SKM-1 (cell line): ENCODE measurements around the gene CDH10.

Experiments used
- DNase-seq: peaks from one replicate; lab custom pipeline; 2025; ENCODE audit not compliant: unreplicated experiment; lab: John Stamatoyannopoulos, UW

The CDH10 gene

DNA sequence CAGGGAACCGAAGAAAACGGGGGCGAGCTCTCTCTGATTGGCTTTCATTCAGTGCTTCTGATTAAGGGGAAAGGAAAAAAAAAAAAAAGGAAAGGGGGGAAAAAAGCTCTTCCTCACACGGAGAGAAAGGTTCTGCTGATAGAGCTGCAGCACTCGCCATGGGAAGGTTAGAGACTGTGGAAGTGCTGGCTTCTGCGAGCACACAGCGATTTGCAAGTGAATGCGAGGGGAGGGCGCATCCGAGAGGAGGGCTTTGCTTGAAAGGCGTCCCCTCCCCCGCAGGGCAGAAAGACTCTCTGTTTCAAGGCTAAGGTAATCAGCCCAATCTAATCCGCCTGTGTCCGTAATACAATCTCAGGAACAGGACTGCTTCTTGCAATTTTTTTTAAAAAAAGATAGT lies at the start of gene CDH10:
Gene CDH10, minus strand, starts transcription at position 218 of the 400 bp plus-strand sequence. CDS start 51,488 bp downstream, outside the sequence.
- no peak for DNase-seq

DNA sequence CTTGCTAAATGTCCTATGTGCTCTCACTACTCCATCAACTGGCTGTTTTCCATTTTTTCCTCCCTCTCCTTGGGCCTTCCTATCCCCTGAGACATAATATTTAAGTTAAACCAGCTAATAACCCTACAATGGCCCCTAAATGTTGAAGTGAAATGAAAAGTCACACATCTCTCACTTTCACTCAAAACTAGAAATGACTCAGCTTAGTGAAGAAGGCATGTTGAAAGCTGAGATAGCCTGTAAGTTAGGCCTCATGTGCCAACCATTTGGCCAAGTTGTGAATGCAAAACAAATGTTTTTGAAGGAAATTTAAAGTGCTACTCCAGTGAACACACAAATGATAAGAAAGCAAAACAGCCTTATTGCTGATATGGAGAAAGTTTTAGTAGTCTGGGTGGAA lies 48.8 kb upstream of the CDH10 start:
- no peak for DNase-seq

DNA sequence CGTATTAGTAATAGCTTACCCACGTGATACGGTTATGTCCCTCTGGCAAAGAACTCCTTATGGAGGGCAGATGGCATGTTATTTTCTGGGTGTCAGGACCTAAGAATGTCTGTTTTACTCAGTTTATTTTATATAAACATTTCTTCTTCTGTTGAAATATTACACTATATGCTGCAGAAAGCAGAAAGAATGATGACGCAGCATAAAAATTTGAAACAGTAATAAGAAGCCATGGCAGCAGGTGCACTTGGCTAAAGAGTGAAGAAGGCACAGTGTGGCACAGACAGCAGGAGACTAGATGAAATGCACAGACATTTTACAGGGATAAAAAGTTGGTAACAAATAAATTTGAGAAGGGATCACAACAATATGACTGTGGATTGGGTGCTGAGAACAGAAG lies 46.3 kb upstream of the CDH10 start:
- DNase-seq: no peak

DNA sequence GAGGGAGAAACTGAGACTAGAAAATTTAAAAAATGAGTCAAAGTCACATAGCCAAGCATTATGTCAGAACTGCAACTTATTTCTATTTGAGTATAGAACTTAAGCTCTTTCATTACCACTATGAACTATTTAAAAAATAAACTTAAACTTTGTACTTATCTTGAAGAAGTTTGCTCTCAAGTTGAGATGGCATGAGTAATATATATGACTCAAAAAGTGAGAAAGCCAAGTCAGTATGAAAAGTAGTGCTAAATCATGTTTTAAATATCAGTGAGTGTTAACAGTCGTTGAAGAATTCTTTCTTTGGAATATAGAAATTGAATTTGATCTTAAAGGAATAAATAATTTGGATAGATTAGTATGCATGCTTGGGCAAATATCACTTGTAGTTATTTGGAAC lies 36.3 kb upstream of the CDH10 start:
- DNase-seq: no peak

DNA sequence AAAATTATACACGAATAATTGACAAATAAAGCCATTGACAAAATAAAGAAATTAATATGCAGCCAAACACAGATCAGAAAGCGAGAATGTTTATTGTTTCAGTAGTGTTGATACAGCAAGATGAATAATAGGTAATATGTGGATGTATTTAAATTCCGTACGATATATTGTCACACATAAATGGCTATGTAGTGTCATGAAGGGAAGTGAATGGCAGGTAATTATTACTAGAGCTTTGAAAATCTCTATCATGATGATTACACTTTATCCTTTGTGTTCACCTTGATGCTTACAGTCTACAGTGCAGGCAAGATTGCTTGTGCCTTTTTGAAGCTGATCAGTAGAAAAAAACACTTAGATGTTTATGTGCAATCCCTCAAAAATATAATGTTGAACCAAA lies 23.3 kb upstream of the CDH10 start:
- DNase-seq: no peak

DNA sequence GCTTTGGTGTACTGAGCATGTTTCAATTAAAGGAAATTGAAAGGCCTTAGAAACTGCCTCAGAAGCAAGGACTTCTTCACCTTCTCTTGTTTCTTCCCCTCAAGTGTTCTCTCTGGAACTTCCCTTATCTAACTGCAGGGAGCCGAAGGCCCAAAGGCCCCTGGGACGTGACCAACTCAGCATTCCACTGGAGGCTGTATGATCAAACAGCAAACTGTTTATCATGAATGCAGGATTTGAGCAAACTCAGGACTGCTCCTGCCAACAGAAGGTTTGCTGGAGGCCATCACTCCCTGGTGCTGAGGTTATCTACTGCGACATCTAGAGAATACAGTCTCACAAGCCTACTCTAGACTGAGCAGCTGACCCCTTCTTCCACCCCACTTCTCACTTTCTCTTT lies 4.8 kb upstream of the CDH10 start:
- DNase-seq: no peak

GRCh38 chr5:24646915-24647314 lies 2.1 kb upstream of the CDH10 start:
- no peak for DNase-seq

DNA sequence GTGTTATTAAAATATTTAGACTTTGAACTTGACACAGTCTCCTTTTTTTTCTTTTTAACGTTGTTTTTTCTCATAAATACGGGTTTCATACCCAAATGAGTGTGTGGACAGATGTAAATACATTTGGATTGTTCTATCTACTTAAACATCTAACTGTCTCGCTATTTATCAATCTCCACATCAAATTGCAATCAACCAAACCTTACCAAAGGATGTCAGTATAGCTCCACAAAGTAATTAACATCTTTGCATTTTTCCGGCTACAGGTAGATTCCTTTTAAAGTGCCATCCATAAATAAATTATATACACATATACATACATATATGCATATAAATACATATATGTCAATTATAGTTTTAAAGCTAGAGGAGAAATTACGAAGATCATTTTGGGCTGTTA lies 705 bp upstream of the CDH10 start:
- no peak for DNase-seq

- no peak for DNase-seq
These were observed 898 bp downstream of the CDH10 start for GRCh38 chr5:24643880-24644279.

DNA sequence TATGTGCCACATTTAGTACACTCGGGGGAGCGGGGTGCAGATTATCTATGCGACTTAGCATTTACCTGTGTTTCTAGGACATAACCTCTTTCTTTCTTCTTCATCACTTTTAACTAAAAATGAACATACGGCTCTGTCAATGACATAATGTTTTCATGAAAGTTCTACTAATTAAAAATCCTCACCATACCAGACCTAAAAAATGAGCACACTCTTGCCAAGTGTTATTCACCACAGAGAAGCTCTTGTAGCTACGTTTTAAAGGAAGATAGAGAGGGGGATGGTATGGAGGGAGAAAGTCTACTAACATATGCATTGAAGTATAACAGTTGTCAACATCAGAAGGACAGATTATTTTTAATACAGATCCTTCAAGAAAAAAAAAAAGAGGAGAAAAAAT lies 1.6 kb downstream of the CDH10 start:
- DNase-seq: no peak

DNA sequence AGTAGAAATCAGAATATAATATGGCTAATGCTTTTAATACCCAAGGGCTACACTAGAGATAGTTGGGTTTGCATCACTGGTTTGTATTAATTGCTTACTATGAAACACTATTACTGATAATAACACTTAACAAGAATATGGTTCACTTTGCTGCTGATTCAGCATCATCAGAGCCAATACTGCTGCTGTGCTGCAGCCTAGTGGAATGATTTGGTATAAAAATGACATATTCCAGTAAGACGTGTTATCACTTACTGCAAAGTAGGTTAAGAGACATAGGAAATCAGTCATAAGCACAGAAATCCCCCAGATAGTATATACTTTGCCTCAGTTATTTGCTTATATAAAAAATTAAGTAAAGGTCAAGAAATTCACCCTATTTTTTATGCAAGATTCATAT lies 2.8 kb downstream of the CDH10 start:
- DNase-seq: no peak

DNA sequence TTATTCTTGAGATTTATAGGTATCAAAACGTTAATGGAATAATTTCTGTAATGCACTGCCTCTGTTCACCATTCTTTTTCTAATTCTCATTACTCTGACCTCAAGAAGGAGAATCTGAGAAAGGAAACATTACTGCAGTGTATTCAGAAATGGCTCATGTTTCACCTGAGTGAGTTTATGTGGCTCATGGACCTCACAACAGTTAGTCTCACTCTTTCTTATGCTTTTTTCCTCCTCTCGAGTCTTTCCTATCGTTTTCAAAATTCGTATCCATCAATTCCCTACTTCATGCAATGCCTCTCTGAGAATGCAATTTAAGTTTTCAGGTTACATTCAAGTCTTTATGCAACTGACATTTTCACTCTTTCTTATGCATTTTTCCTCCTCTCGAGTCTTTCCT lies 9.6 kb downstream of the CDH10 start:
- DNase-seq: no peak

- no peak for DNase-seq
These were observed 11.0 kb downstream of the CDH10 start for GRCh38 chr5:24633715-24634325.

DNA sequence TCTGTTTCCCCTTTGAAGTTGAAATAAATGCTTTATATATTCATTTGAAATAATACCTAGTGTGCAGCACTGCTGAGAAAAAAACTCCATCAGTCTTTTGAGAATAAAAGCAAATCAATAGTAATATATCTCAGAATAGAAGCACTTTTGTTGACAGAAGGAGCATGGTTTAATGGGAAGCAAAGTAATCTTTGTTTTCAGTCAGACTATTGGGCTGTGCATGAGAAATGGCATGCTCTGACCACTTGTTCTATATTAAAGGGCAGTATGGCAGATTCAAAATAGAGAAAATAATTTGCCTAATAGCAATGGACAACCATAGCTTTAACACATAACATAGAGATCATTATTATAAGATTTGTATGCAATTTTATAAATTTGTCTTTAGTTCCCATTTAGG lies 12.4 kb downstream of the CDH10 start:
- DNase-seq: no peak

DNA sequence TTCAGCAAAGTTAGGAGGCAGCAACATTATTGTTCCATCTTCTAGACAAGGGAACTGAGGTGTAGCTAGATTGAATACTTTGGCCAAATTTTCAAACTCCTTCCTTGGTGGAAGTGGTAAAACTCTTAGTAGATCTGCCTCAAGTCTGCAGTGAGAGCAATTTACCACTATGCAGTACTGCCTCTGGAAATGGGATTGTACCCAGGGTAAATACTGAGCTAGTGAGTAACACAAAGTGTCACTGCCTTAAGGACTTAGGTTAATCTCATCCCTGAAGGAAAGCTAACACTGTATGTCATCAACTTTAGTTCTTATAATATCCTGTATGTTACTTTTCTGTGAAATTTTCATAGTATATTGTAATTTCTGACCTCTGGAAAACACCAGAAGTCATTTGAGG lies 13.9 kb downstream of the CDH10 start:
- DNase-seq: no peak

DNA sequence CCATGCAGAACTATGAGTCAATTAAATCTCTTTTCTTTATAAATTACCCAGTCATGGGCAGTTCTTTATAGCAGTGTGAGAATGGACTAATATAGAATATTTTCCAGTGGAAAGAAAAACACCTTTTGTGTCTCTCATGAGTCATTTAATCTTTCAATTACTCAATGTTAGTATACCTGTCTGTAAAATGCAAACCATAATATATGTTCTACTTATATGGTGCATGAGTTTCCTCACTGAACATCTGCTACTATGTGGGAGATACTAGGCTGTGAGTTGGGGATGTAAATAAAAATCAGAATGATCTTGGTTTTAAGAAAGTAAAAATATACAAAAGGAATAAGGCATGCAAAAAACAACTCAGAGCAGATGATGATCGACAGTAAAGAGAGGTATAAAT lies 15.0 kb downstream of the CDH10 start:
- DNase-seq: no peak

DNA sequence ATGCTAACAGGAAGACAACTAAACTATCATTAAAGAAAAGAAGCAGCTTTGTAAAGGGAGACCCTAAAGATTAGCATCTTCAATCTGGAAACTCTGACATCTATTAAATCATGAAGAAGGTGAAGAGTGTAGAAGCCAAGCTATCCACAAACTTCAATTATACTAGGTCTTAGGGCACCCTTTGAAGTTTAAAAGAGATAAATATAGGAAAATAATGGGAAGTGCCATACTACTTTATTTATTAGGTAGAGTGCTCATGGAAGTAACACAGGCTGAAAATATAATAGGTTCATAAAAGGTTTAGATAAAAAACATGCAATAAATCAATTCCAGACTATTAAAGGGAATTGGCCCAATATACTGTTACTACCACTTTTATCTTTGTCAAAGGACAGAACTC lies 19.9 kb downstream of the CDH10 start:
- DNase-seq: no peak

DNA sequence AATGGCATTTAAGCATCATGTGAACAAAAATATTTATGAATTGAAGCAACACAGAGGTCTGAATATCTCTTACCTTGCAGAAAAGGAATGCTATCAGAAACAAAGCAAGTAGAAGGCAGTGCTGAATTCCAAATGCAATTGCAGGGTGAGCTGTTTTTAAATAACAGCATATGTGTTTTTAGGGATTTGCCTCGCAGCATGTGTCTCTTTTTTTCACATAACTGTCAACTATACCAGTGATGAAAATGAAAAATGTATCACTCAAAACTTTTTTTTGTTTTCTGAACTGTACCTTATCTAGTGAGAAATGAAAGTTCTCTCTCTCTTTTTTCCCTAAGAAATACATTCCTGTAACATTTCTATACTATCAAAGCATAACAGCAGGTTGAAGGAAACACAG lies 21.2 kb downstream of the CDH10 start:
- DNase-seq: no peak

DNA sequence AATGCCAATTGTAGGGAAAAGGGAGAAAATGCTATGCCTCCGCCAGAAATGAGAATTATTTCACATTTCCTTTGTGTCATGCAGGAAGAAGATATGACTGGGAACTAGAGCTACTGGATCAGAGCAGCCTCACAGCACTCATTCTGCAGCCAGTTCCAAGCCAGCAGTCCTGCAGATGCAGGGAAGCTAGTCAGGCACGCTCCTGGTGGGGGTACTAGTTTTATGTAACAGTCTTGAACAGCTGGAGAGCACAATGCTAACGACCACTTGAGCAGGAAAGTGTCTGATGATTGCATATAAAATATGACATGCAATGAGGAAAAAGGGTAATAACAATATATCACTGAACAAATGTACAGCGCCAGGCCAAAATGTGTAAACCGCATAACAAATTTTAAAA lies 21.7 kb downstream of the CDH10 start:
- DNase-seq: no peak

- DNase-seq: no peak
These were observed 23.0 kb downstream of the CDH10 start for GRCh38 chr5:24621792-24622191.

DNA sequence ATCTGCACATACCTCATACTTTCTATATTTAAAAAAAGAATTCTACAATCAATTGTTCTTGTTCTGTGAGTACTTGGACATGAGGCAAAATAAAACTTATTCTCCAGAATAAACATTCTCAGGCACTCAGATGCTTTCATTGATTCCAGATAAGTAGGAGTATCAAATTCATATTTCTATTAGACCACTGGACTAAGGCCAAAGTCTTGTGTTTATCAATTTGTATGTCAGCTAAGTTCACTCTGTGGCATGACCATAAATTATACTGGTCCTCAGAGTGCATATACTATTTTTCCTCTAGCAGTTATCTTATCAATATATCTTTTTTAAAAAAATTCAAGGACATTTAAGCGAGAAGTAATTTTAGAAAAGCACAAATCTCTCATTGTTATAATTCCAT lies 28.2 kb downstream of the CDH10 start:
- no peak for DNase-seq

DNA sequence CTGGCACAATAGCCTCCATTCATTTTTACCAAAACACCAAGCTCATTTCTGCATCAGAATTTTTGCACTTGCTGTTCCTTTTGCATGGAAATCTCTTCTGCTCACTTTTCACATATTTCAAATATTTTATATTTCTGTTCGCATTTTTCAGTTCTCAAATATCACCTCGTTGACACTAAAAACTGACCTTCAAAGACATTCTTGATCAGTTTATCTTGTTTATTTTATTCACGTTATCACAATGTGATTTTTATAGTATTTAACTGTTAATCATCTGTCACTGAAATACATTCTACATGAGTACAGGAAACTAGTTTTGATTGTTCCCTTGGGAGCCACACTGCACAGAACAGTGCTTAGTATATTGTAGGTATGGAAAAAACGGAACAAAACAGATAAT lies 29.6 kb downstream of the CDH10 start:
- no peak for DNase-seq

DNA sequence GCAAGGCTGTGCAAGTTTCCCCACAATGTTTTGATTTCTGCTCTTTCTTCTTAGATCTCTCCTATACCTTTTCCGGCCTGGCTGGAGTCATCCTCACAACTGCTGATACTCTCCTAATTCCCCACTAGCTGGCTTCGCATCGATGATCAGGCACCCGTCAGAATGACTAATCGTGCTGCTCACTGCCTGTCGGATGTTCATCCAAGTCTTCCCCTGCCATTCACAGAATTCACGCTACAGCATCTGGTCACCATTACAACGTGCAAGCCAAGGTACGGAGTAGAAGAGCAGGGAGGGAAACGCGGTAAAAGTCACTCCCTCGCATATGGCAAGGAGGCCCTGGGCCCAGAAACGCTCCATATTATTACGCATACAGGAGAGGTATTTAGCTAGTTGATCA lies 35.1 kb downstream of the CDH10 start:
- no peak for DNase-seq

DNA sequence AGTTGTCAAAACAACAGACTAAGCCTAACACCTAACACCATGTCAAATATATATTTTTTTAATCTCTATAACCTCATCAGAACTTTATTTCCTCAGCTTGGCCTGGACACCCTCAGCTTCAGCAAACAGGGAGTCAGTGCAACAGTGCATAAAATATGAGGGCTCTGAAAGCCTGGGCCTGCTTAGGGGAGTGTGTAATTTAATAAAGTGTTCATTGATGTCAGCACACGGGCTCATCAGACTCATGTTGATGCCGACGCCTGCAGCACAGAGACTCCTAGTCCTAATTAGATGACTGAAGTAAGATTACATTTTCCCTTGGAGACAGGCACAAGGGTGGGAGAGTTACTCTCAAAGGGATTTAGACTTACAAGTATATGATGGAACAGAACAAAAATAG lies 37.8 kb downstream of the CDH10 start:
- no peak for DNase-seq
